HG02885 (cell line): Measurements from ENCODE around the gene CAPNS2.

Source experiments
- ATAC-seq: cut with Tn5 transposase; IDR thresholded peaks from one replicate; pipeline ENCODE4 v1.9.1; 2021; ENCODE audit warnings: mild to moderate bottlenecking; ENCODE audit not compliant: unreplicated experiment, poor library complexity

CAPNS2 gene

DNA sequence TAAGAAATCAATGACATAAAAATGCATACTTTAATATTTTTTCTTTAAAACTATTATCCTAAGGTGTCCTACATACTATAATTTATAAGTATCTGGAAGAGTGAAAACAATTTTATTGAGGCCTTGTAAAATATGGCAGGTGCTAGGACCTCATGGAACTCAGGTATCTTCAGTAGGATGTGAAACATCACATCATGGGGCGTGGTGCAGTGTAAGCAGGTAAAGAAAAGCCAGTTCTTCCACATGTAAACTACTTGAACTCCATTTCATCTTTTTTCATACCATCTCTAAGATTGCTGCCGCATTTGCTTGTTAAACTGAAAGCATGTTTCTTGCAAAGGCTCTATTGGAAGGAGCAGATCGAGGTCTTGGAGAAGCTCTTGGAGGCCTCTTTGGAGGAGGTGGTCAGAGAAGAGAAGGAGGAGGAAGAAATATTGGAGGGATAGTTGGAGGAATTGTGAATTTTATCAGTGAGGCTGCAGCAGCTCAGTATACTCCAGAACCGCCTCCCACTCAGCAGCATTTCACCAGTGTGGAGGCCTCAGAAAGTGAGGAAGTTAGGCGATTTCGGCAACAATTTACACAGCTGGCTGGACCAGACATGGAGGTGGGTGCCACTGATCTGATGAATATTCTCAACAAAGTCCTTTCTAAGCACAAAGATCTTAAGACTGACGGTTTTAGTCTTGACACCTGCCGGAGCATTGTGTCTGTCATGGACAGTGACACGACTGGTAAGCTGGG lies at the start of gene CAPNS2:
TSS of gene CAPNS2 (plus strand) at position 253 of the 744 bp plus-strand sequence. CDS start at position 326, 73 bp downstream.
- ATAC-seq = no peak

DNA sequence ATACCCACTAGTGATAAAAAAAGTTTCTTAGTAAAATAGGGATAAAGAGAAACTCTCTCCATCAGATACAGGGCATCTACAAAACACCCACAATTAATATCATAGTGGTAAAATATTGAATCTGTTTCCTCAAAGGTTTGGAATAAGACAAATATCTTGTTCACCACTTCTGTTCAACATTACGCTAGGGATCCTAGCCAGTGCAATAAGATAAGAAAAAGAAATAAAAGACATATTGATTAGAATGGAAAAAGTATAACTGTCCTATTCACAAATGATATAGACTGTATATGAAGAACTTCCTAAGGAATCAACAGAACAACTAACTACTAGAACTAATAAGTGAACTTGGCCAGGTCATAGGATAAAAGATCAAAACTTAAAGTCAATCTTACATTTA lies 44.7 kb upstream of the CAPNS2 start:
- no peak for ATAC-seq

DNA sequence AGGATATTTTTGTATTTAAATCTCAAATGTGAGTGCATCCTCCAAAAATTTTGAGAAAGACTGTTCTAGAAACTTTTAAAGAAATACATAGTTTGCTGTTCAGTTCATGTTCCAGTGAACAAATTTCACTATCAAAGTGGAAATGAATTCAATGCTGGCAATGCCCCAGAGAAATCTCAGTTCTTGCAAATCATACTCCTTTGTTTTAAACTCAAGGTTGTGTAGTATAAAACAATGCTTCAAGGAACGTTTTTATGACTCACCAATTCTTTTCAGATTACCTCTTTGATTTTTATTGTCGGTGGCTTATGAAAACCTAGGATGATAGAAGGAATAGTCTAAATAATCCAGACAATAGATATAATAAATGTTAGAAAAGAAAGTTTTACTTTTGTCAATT lies 40.0 kb upstream of the CAPNS2 start:
- no peak for ATAC-seq

DNA sequence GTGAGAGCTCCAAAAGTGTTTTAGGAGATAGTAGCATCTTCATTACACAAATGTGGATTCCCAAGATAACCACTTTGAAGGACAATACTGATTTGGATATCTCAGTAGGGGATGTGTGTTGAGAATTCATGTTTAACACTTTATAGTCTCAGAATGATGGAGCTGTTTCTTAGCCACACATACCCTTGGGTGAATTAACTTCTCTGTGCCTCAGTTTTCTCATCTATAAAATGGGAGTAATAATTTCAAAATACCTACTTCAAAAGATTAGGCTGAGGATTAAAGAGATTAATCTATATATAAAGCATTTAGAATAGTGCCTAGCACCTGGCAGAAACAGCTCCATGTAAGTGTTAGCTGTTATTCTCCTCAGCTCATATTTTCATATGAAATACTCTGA lies 38.6 kb upstream of the CAPNS2 start:
- ATAC-seq = no peak

DNA sequence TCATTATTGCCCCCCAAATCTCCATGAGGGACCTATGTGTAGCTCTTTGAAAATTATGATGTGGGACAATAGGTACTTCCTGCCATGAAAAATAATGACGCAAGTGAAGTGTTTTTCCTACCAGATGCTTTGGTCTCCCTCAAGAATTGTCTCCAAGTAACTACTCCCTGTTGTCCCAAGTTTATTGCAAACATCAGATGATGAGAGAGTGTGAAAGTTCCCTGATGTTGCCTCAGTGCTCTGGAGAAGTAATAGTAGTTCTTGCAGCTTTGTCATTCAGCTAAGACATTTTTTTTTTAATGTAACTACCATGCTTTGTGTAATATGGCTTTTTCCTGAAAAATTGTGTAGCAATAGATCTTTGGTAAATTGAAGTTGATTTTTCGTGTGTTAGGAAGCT lies 37.5 kb upstream of the CAPNS2 start:
- ATAC-seq = no peak

DNA sequence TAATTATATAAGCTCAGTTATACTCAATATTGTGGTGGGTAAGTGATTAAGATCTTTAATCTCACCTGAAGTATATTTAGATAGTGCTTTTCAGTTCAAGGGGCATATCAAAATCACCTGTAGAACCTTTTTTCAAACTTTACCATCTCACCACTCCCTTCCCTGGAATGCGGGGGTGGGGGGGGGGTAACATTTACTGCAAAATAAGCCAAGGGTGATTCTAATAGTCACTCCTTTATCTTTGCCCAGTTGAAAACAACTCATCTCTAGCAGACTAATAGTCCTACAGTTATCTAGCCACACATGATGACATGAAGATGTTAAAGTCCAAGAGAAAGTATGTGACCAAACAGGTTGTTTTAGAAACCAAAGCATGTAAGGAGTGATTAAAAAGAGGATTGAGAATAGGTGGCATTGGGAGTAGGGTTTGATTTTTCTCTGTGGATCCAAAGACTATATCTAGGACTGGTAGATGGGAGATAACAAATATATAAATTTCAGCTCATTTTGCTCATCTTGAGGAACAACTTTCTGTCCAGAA lies 36.1 kb upstream of the CAPNS2 start:
- ATAC-seq = no peak

DNA sequence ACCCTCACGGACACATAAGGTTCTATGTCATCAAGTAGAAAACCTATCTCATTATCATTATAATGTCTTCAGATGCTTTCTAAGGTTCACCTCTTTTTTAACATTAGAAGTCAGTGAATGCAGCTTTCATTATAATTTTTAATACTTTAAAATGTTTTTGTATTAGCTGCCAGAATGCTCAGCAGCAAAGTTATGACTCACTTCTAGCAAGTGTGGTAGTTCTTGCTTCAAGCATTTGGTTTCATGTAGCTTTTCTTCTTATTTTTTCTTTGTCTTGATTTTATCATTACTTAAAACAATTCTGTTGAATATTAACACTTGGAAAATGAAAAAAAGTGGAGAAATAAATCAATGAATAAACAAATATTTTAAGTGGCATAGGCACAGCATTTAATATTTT lies 34.3 kb upstream of the CAPNS2 start:
- no peak for ATAC-seq

DNA sequence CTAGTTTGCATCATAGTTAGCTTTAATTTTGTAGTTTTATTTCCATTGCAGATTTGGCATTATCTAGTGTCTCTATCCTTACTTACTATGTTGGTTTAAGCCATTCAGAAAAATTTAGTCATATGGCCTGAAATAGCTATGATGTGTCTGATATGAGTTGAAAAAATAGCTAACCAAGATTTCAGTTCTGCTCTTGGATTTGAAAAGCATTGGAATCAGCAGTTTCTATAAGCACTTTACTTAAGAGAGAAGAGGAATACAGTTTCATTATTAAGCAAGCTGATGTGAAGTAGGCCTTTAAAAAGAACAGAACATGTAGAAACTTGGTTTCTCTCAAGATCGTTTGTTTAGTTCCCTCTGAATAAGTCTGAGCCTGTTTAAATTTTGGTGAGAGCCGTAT lies 31.7 kb upstream of the CAPNS2 start:
- ATAC-seq = no peak

DNA sequence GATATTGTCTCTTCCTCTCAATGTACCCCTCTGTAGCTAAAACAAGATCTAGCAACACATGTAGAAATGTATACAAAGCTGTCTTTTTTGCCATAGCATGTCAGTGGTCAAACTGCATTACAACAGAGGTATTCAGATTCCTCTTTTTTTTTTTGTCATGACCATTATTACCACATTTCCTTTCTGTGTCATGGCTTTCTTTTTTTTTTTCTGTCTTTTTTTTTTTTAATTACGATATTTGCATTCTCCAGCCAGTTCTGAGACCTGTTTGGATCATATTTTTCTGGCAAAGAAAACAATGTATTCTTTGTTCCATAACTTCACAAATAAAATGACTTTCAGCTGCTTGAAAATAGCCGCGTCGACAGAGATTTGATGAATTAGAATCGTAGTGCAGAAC lies 27.4 kb upstream of the CAPNS2 start:
- ATAC-seq = no peak

DNA sequence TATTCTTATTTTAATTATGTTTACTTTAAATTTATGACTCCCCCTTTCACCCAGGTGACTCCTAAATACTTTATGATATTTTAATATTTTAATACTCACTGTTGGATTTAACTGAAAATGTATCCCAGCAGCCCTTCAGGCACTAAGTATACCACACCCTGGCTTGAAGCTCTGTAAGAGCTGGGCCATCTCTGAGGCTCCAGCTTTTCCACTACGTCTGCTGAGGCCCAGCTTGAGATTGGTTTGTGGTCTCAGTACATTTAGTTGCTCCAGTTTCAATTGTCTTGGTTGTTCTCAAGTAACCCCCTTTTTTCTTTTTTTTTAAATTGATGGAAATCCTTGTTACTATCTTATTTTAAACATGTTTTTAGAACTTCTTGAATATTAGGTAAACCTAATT lies 27.0 kb upstream of the CAPNS2 start:
- ATAC-seq = no peak

DNA sequence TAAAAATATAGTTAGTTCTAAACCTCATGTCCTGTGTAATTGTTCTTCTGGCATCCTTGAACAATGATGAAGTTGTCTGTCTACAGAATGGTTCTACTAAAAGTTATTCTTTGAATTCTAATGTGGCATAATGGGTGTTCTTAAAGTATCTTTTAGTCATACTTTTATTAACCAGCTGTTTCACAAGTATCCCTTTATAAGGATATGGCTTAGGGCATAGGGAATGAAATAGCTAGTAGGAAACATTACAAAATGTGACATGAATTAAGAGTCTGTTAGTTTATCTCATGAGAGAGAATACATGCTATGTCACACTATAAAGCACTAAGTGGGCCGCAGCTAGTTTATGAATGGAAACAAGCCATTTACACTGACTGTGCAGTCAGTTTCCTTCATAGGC lies 26.3 kb upstream of the CAPNS2 start:
- ATAC-seq = no peak

DNA sequence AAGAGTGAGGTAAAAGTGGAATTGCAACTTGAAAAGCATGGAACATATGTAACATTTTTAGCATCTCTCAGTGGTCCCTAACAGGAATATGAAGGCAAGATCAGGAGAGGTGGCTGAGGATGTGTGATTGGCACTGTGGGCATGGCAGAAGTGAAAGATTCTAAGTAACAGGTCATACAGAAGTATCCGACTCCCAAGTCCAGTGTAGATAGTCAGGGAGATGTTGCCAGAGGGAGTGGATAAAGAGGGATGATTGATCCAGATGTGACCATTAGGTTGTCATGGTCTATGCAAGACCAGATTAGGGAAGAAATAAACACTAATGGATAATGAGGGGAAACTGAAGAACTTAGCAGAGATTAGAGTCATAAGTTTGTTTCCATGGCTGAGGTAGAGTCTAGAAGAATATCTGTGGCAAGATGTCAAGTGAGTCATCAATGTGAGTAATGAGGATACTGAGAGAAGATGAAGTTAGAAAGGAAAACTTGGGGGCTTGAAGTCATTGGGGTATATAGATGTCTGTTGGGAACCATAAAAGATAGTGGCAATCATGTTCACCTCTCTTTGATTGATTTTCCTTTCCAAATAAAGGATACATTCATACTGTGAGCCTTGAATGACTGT lies 23.9 kb upstream of the CAPNS2 start:
- no peak for ATAC-seq

DNA sequence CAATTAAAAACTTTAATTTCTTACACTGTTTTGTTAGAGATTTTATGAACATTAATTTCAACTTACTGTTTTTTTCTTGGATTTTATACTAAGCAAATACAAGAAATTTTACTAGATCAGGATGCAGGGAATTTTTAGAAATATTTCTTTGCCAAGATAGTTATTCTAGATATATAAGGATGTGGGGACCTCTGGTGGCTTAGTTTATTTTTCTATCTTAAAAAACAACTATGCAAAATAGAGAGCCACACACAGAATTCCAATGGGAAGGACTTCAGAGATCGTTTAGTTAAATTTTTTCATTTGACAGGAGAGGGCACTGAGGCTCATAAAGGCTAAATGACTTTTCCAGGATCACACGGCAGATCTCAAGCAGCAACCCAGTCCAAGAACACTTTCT lies 23.0 kb upstream of the CAPNS2 start:
- ATAC-seq = no peak

DNA sequence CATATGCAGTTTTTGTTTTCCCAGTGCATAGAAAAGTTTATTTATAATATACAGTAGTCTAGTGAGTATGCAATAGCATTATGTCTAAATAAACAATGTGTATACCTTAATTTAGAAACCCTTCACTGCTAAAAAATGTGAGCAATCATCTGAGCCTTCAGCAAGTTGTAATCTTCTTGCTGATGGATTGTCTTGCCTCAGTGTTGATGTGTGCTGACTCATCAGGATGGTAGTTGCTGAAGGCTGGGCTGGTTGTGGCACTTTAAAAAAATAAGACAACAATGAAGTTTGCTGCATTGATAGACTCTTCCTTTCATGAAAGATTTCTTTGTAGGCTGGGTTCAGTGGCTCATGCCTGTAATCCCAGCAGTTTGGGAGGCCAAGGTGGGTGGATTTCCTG lies 13.9 kb upstream of the CAPNS2 start:
- ATAC-seq = no peak

DNA sequence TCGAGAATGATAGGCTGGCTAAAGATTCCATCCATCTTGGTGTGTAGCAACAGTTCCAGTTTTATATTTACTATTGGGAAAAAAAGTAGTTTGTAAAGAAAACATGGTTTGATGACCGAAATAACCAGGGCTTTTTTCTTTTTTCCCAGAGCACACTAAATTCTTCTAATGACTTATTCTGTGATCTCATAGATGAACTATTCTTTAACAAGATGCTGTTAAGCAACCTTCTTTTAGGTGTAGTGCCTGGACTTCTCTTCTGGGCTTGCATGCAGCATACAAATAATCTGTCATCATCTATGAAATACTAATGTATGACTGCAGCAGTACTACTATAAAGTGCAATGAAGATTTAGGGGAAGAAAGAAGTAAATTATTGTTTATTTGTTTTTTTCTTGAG lies 11.0 kb upstream of the CAPNS2 start:
- no peak for ATAC-seq

DNA sequence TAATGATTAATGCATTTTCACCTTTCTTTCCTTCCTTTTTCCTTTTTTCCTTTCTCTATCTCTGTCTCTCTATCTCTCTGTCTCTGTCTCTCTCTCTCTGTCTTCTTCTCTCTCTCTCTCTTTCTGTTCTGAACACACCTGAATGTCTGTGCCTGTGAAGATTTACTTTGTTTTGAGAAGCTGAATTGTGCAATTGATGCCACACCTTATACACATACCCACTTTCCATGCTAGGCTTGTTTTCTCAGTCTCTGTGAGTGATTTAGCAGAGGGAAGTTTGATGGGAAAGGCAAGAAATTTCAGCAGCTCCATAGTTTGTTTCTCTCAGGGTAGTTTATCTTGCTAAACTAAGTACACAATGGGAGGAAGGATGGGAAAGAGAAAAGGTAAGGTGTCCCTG lies 9.3 kb upstream of the CAPNS2 start:
- no peak for ATAC-seq

DNA sequence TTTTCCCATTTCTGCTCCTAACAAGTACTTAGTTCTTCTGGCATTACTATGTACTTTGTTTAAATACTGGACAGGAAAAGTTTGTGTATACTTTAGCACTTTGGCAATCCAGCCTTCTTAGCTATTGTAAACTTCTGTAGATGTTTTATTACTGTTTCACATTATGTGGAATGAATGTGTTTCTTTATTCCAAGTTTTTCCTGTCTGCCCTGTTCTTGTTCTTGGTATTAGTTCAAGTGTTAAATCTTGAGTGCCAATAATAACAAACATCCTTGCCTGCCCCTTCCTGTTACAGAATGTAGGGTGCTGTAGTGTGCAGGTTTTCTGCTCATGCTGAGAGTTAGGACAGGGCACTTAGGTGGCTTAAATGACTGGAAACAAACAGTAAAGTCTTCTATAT lies 7.3 kb upstream of the CAPNS2 start:
- ATAC-seq = no peak

DNA sequence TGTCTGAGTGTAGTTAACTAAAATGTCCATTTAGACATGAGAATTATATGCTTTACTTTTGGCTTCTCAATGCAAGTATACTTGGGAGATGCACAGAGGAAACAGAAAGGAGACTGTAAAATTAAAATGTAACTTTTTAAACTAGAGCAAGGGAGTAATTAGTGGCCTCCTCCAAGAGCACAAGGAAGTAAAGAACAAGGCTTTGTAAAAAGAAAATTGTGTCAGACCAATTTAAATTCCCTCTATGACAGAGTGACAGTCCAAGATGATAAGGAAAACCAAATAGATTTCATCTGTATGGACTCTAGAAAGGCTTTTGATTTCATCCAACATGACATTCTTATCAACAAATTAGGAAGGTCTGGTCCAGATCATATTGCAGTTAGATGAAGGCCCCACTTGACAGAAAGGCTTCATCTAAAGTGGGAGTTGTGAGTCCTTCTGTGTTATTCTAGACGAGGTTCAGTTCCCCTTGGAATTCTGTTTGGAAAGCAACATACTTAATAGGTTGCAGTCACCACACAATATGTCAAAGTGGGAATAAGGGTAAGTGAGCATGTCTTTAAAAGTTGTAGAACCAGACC lies 6.5 kb upstream of the CAPNS2 start:
- ATAC-seq = no peak

DNA sequence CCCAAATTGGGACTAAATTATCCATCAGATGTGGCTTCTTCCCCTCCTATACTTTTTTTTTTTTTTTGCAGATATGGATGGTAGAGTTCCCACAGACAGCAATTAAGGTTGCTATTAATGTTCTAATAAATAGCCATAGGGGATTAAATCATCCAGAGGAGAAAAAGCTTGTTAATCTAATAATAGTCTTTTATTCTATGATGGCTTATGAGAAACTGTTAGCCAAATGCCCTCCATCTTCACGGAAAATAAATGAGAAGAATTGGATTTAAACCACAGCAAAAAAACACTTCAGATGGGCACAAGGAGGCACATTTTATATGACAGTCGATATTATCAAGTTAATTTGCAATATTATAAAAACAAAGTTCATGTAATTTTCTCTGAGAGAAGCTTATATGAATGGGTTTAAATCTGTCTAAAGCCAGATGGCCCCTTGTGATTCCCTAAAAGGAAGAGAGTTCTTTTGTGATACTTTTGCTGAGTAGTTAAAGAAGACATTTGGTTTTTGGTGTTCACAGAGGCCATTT lies 5.1 kb upstream of the CAPNS2 start:
- no peak for ATAC-seq

DNA sequence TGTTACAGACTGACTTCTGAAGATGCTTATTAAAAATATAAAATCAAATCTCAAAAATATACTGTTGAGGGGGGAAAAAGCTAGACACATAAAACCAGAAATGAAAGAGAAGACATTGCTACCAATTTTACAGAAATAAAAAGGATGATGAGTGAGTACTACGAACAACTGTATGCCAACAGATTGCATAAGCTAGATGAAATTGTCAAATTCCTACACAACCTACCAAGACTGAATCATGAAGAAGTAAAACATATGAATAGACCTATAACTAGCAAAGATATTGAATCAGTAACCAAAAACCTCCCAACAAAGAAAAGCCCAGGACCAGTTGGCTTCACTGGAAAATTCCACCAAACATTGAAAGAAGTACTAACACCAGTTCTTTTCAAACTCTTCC lies 3.5 kb upstream of the CAPNS2 start:
- ATAC-seq = no peak

DNA sequence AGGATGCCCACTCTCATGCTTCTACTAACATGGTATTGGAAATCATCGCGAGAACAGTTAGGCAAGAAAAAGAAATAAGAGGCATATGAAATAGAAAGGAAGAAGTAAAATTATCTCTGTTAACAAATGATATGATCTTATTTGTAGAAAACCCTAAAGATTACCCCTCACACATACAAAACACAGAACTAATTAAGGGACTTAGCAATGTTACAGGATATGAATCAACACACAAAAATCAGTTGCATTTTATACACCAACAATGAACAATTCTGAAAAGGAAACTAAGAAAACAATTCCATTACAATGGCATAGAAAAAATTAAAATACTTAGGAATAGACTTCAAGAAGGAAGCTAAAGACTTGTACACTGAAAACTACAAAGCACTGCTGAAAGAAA lies 2.7 kb upstream of the CAPNS2 start:
- ATAC-seq = no peak
